HFFc6 (cell line): Measurements from ENCODE around the gene SPATA2L. TPM values are rescaled to one million over a fixed set of nuclear protein-coding genes. Genes with fewer than 3 reads are reported as not detected.

Experiments
- DNase-seq: peaks from one replicate; pipeline ENCODE4 v3.0.0-alpha.2; 2018
- H3K27ac Mint-ChIP-seq: 2 replicates; pipeline ENCODE4 v1.8.0; 2020; ENCODE audit warnings: mild to moderate bottlenecking, mixed read lengths
- H3K27me3 Mint-ChIP-seq: 2 replicates; pipeline ENCODE4 v1.8.0; 2021; ENCODE audit warnings: mild to moderate bottlenecking, moderate library complexity, mixed read lengths; ENCODE audit not compliant: insufficient read depth
- H3K36me3 Mint-ChIP-seq: 2 replicates; pipeline ENCODE4 v1.8.0; 2021; ENCODE audit warnings: low read depth, mixed read lengths
- H3K4me1 Mint-ChIP-seq: 2 replicates; pipeline ENCODE4 v1.8.0; 2020; ENCODE audit warnings: low read depth, mixed read lengths
- H3K4me3 Mint-ChIP-seq: 2 replicates; pipeline ENCODE4 v1.8.0; 2020; ENCODE audit warnings: mild to moderate bottlenecking, moderate library complexity, mixed read lengths
- H3K9me3 Mint-ChIP-seq: 2 replicates; pipeline ENCODE4 v1.8.0; 2020; ENCODE audit warnings: mild to moderate bottlenecking, mixed read lengths
- CTCF ChIP-seq: fragments of 200-600 bp; sonication (generic); IDR thresholded peaks from 2 replicates; pipeline ENCODE4 v1.5.0; 2021; ENCODE audit warnings: antibody characterized with exemption, mild to moderate bottlenecking
- total RNA-seq, 6 experiments: library from RNA; stranded (reverse); fragmentation: NEBNext Ultra II Directional; extraction: Animal tissue kit (Norgen Biotek cat#: 25700); gene quantifications; 2 replicates in 1 of 6; 3 replicates in 5 of 6; pipeline ENCODE4 v1.2.3, GENCODE V29; 2021

The SPATA2L gene
- total RNA-seq, 6 experiments from 2014 or later: 5.6 to 6.9 (median 5.9) TPM

GRCh38 chr16:89738072-89738377 is 36.5 kb upstream of the SPATA2L start:
- H3K4me3 Mint-ChIP-seq: no peak overlapping the region
- TF ChIP-seq CTCF: no peak
- no peak overlapping the region for H3K27ac Mint-ChIP-seq
- no peaks in the 10 kb centered on the region for H3K4me1 Mint-ChIP-seq
- H3K36me3 Mint-ChIP-seq: peaks cover 17% of the 10 kb centered on the region
- no peak for DNase-seq
- no peaks in the 10 kb centered on the region for H3K9me3 Mint-ChIP-seq
- H3K27me3 Mint-ChIP-seq: peaks cover 4% of the 10 kb centered on the region

GRCh38 chr16:89737341-89738071 is 36.0 kb upstream of the SPATA2L start:
- peaks cover 17% of the 10 kb centered on the region for H3K36me3 Mint-ChIP-seq
- no peaks in the 10 kb centered on the region for H3K9me3 Mint-ChIP-seq
- peaks cover 4% of the 10 kb centered on the region for H3K27me3 Mint-ChIP-seq
- H3K4me3 Mint-ChIP-seq: no peak overlapping the region
- H3K4me1 Mint-ChIP-seq: no peaks in the 10 kb centered on the region
- DNase-seq: no peak
- TF ChIP-seq CTCF: no peak
- no peak overlapping the region for H3K27ac Mint-ChIP-seq

- DNase-seq: no peak
- Mint-ChIP-seq H3K27me3 (peaks cover 4% of the 10 kb centered on the region), H3K4me3 (no peak overlapping the region), H3K36me3 (peaks cover 22% of the 10 kb centered on the region), H3K4me1 (no peaks in the 10 kb centered on the region), H3K9me3 (no peaks in the 10 kb centered on the region), H3K27ac (no peak overlapping the region)
- TF ChIP-seq CTCF: no peak
Measured at GRCh38 chr16:89736554-89736953, 35.0 kb upstream of the SPATA2L start.

- Mint-ChIP-seq H3K4me1 (no peaks in the 10 kb centered on the region), H3K9me3 (no peaks in the 10 kb centered on the region), H3K36me3 (peaks cover 34% of the 10 kb centered on the region), H3K4me3 (no peak overlapping the region), H3K27me3 (peaks cover 8% of the 10 kb centered on the region), H3K27ac (no peak overlapping the region)
- DNase-seq: no peak
- no peak for TF ChIP-seq CTCF
Measured at GRCh38 chr16:89733792-89734191, 32.3 kb upstream of the SPATA2L start.

GRCh38 chr16:89733322-89733721 is 31.8 kb upstream of the SPATA2L start:
- H3K4me3 Mint-ChIP-seq: no peak overlapping the region
- TF ChIP-seq CTCF: no peak
- peaks cover 35% of the 10 kb centered on the region for H3K36me3 Mint-ChIP-seq
- no peaks in the 10 kb centered on the region for H3K4me1 Mint-ChIP-seq
- no peaks in the 10 kb centered on the region for H3K9me3 Mint-ChIP-seq
- H3K27me3 Mint-ChIP-seq: peaks cover 8% of the 10 kb centered on the region
- DNase-seq: no peak
- no peak overlapping the region for H3K27ac Mint-ChIP-seq

- TF ChIP-seq CTCF: no peak
- Mint-ChIP-seq H3K36me3 (peaks cover 35% of the 10 kb centered on the region), H3K9me3 (no peaks in the 10 kb centered on the region)
Measured at GRCh38 chr16:89732918-89733242, 31.4 kb upstream of the SPATA2L start.

More at GRCh38 chr16:89732918-89733242, 31.4 kb upstream of the SPATA2L start:
- Mint-ChIP-seq H3K27ac (no peak overlapping the region), H3K4me3 (no peak overlapping the region), H3K4me1 (no peaks in the 10 kb centered on the region), H3K27me3 (peaks cover 8% of the 10 kb centered on the region)
- DNase-seq: no peak
